T-helper 2 cell treated with Interferon-gamma antibody and Interleukin-4, amounts not matched to agents 5 μg/mL and 100 μg/mL, for 36 hours (primary cell): ENCODE measurements around the gene IL1RL2.

Source experiments
- DNase-seq: peaks from one replicate; pipeline ENCODE4 v3.0.0; 2021; ENCODE audit warnings: low spot score
- H3K27ac Mint-ChIP-seq: one replicate; pipeline ENCODE4 v1.8.0; 2021; ENCODE audit warnings: mild to moderate bottlenecking, mixed read lengths
- H3K27me3 Mint-ChIP-seq: one replicate; pipeline ENCODE4 v1.8.0; 2021; ENCODE audit warnings: low read depth, mixed read lengths
- H3K36me3 Mint-ChIP-seq: one replicate; pipeline ENCODE4 v1.8.0; 2021; ENCODE audit warnings: low read depth, mixed read lengths
- H3K4me1 Mint-ChIP-seq: one replicate; pipeline ENCODE4 v1.8.0; 2021; ENCODE audit warnings: low read depth, mixed read lengths
- H3K4me3 Mint-ChIP-seq: one replicate; pipeline ENCODE4 v1.8.0; 2022; ENCODE audit warnings: mild to moderate bottlenecking, moderate library complexity, mixed read lengths
- H3K9me3 Mint-ChIP-seq: one replicate; pipeline ENCODE4 v1.8.0; 2021; ENCODE audit warnings: mixed read lengths

IL1RL2 gene

GRCh38 chr2:102194609-102195268, 7.9 kb downstream of the IL1RL2 start:
- H3K27me3 Mint-ChIP-seq = peaks cover 25% of the 10 kb centered on the region
- H3K27ac Mint-ChIP-seq = no peak overlapping the region
- H3K4me1 Mint-ChIP-seq = peaks cover 2% of the 10 kb centered on the region
- H3K36me3 Mint-ChIP-seq = no peaks in the 10 kb centered on the region
- no peaks in the 10 kb centered on the region for H3K9me3 Mint-ChIP-seq
- no peak for DNase-seq
- H3K4me3 Mint-ChIP-seq = no peak overlapping the region

- DNase-seq = no peak
- H3K4me1 Mint-ChIP-seq = peaks cover 2% of the 10 kb centered on the region
- H3K36me3 Mint-ChIP-seq = no peaks in the 10 kb centered on the region
- H3K4me3 Mint-ChIP-seq = no peak overlapping the region
- peaks cover 22% of the 10 kb centered on the region for H3K27me3 Mint-ChIP-seq
- no peak overlapping the region for H3K27ac Mint-ChIP-seq
- no peaks in the 10 kb centered on the region for H3K9me3 Mint-ChIP-seq
Measured at GRCh38 chr2:102197389-102198137, 10.7 kb downstream of the IL1RL2 start.

DNA sequence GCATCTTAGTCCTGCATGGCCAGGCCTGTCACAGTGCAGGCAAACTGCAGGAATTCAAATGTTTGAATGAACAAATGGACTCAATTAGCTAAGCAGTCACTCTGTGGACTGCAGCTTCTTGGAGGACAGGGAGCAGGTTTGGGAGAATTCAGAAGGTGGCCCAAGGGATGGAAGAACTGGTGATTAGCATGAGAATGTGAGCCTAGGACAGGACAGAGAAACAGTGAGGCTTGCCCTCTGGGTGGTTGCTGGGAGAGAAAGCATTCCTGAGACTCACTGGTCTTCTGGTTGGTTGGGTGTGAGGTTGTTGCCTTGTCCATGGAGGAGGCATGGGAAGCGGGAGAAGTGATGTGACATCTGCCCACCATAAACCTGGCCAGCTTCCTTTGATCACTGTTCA, 13.7 kb downstream of the IL1RL2 start:
- H3K27me3 Mint-ChIP-seq = peaks cover 19% of the 10 kb centered on the region
- no peaks in the 10 kb centered on the region for H3K9me3 Mint-ChIP-seq
- H3K4me3 Mint-ChIP-seq = no peak overlapping the region
- H3K36me3 Mint-ChIP-seq = no peaks in the 10 kb centered on the region
- no peak overlapping the region for H3K27ac Mint-ChIP-seq
- no peak for DNase-seq
- peaks cover 2% of the 10 kb centered on the region for H3K4me1 Mint-ChIP-seq

DNA sequence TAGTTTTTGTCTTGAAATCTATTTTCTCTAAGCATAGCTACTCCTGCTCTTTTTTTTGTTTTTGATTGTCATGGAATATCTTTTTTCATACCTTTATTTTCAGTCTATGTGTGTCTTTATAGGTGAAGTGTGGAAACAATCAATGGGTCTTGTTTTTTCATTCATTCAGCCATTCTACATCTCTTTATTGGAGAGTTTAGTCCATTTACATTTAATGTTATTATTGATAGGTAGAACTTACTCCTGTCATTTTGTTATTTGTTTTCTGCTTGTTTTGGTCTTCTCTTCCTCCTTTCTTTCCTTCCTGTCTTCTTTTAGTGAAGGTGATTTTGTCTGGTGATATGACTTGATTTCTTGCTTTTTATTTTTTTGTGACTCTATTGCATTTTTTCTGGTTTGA, 17.8 kb downstream of the IL1RL2 start:
- peaks cover 11% of the 10 kb centered on the region for H3K27me3 Mint-ChIP-seq
- H3K36me3 Mint-ChIP-seq = no peaks in the 10 kb centered on the region
- no peaks in the 10 kb centered on the region for H3K4me1 Mint-ChIP-seq
- no peak for DNase-seq
- H3K4me3 Mint-ChIP-seq = no peak overlapping the region
- no peak overlapping the region for H3K27ac Mint-ChIP-seq
- no peaks in the 10 kb centered on the region for H3K9me3 Mint-ChIP-seq

DNA sequence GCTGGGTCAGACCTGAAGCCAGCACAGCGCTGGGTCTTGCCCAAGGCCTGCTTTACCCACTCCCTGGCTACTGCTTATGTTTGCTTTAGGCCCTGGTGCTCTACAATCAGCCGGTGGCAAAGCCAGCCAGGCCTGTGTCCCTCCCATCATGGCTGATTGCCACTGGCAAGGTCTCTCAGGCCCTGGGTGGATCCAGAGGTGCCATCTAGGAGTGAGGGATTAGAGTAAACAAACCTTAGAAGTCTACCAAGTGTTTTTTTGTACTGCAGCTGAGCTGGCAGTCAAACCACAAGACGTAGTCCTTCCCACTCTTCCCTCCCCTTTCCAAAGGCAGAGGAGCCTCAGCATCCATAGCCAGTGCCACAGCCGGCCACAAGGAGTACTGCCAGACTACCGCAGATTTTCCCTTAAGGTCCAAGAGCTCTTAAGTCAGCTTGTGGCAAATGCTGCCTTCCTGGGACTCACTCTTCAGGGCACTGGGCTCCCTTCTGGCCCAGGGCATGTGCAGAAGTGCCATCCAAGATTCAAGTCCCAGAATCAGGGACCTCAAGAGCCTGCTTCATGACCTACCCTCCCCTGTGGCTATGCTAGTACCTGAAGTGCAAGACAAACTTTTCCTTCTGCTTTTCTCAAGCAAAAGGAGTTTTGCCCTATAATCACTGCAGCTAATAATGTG, 20.0 kb downstream of the IL1RL2 start:
- DNase-seq = no peak

GRCh38 chr2:102208774-102209173, 22.0 kb downstream of the IL1RL2 start:
- Mint-ChIP-seq H3K9me3 (no peaks in the 10 kb centered on the region), H3K4me3 (no peak overlapping the region), H3K27ac (no peak overlapping the region), H3K4me1 (no peaks in the 10 kb centered on the region), H3K36me3 (no peaks in the 10 kb centered on the region), H3K27me3 (peaks cover 9% of the 10 kb centered on the region)
- no peak for DNase-seq

More for the DNA sequence above, 20.0 kb downstream of the IL1RL2 start:
- Mint-ChIP-seq H3K27ac (no peak overlapping the region), H3K36me3 (no peaks in the 10 kb centered on the region), H3K9me3 (no peaks in the 10 kb centered on the region), H3K27me3 (peaks cover 11% of the 10 kb centered on the region), H3K4me3 (no peak overlapping the region), H3K4me1 (no peaks in the 10 kb centered on the region)

DNA sequence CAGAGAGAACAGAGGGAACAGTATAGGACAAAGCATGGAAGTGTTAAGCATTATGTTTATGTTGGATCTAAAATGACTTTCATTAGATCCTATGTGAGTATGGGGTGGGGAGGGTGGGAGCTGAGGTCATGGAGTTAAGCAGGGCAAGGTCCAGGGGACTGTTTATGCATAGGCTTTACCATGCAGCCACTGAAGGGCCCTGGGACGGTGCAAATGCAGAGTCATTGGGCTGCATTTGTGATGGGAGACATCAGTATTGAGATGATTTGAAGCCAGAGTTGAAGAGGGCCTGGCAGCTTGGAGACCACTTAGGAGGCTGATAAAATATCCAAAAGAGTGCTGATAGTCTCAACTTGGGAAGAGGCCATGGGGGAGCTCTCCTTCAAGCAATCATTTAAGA, 22.7 kb downstream of the IL1RL2 start:
- H3K36me3 Mint-ChIP-seq = no peaks in the 10 kb centered on the region
- H3K4me3 Mint-ChIP-seq = no peak overlapping the region
- no peaks in the 10 kb centered on the region for H3K9me3 Mint-ChIP-seq
- no peak overlapping the region for H3K27ac Mint-ChIP-seq
- peaks cover 5% of the 10 kb centered on the region for H3K27me3 Mint-ChIP-seq
- DNase-seq = no peak
- no peaks in the 10 kb centered on the region for H3K4me1 Mint-ChIP-seq

DNA sequence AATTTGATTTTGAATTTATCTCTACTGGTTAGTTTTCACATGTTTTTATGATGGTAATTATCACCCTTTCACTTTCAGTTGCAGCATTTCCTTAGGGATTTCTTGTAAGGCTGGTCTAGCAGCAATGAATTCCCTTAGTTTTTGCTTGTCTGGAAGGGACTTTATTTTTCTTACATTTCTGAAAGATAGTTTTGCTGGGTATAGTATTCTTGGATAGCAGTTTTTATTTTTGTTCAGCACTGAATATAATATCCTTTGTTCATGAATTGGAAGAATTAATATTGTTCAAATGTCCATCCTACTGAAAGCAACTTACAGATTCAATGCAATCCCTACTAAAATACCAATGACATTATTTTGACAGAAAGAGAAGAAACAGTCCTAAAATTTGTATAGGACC, 30.2 kb downstream of the IL1RL2 start:
- no peaks in the 10 kb centered on the region for H3K27me3 Mint-ChIP-seq
- no peak overlapping the region for H3K27ac Mint-ChIP-seq
- H3K36me3 Mint-ChIP-seq = peaks cover 15% of the 10 kb centered on the region
- H3K4me1 Mint-ChIP-seq = peaks cover 13% of the 10 kb centered on the region
- no peak for DNase-seq
- no peak overlapping the region for H3K4me3 Mint-ChIP-seq
- H3K9me3 Mint-ChIP-seq = peaks cover 43% of the 10 kb centered on the region

DNA sequence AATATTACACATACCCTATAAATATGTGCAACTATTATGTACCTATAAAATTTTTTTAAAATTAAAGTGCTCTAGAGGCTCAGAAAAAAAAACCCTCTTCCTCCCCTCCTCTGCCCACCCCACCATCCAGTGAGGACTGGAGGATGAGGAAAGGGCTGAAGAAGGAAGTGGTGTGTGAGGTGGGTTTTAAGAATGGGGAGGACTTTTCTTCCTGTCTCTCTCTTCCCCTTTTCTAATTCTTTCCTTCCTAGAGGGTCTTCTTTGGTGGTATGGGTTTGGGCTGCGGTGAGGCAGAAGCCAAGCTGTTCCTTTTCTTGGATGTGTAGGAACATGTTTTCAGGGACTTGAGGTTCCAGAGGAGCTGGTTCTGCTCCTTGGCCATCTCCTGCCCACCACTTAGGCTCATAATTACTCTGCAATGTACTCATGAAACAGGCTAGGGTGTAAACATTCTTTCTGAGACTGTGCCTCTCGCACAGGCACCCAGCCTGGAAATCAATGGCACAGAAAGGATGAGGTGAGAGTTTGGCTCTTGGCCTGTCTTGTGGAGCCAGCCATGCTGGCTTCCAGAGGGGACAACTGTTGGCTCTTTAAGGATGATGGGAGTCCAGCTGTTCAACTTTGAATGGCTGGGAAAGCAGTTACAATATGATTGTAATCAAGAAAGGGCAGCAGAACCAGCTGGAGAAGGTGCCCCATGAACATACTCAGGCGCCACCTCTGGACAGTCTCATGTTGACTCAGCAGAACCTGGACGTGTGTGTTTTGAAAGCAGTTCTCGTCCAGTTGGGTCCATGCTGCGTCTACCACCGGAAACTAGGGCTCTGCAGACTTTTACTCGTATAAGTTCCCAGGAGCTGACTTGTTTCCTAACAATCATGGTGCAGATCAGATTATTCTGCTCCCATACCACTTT, 38.3 kb downstream of the IL1RL2 start:
- Mint-ChIP-seq H3K36me3 (no peaks in the 10 kb centered on the region), H3K27ac (no peak overlapping the region), H3K4me1 (peaks cover 33% of the 10 kb centered on the region), H3K4me3 (no peak overlapping the region), H3K27me3 (no peaks in the 10 kb centered on the region), H3K9me3 (peaks cover 4% of the 10 kb centered on the region)
- DNase-seq = no peak

DNA sequence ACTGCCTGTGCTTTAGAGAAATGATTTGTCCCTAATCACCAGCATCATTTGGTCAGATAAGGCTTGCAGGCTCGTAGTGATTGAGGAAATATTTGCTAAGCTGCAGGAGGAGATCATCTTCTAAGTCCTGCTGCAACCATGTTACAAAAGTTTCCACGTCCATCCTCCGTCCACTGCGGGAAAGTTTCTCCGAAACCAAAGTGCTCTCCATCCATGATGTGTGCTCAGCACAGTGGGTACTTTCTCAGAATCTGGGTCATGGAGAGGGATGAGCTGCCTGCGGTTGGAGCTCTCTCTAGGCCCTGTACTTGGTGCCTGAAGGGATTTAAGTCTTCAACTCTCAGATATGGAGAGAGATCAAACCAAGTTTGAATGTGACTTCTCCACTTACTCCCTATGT, 39.3 kb downstream of the IL1RL2 start:
- no peaks in the 10 kb centered on the region for H3K36me3 Mint-ChIP-seq
- DNase-seq = no peak
- H3K9me3 Mint-ChIP-seq = peaks cover 4% of the 10 kb centered on the region
- H3K27me3 Mint-ChIP-seq = no peaks in the 10 kb centered on the region
- H3K27ac Mint-ChIP-seq = peak overlapping the region; percentile 78
- H3K4me1 Mint-ChIP-seq = peaks cover 33% of the 10 kb centered on the region
- H3K4me3 Mint-ChIP-seq = no peak overlapping the region

DNA sequence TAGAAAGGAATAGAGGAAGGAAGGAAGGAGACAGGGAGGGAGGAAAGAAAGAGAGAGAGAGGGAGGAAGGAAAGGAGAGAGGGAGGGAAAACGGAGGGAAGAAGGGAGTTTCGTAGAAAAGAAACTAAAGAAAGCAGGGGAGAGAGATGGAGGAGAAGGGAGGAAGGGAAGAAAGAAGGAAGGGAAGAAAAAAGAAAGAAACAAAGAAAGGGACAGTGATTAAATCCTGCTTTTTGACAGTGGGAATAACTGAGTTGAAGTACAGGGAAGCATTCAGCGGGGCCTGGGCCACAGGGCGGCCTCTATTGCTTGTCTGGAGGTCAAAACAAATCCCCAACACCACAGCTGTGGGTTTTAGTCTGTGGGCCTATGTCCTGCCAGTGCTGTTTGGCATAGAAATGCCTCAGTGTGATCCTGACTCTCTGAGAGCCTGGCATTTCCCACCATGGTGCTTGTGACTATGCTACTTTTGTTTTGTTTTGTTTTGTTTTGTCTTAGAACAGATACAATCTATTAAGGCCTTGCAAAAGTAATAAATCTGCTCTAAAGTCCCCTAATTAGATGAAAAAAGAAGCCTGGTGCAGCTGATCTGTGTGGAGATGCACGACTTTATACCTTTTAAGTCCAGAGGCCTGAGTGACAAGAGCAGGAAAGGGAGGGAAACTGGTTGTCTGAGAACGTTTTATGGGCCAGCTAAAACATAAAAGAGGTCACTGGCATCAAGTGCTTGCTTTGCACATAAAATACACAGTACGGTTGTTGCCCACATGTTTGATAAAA, 40.0 kb downstream of the IL1RL2 start:
- Mint-ChIP-seq H3K27me3 (no peaks in the 10 kb centered on the region), H3K4me3 (no peak overlapping the region), H3K27ac (peak overlapping the region; percentile 87), H3K36me3 (no peaks in the 10 kb centered on the region), H3K9me3 (peaks cover 4% of the 10 kb centered on the region), H3K4me1 (peaks cover 33% of the 10 kb centered on the region)
- DNase-seq = no peak

DNA sequence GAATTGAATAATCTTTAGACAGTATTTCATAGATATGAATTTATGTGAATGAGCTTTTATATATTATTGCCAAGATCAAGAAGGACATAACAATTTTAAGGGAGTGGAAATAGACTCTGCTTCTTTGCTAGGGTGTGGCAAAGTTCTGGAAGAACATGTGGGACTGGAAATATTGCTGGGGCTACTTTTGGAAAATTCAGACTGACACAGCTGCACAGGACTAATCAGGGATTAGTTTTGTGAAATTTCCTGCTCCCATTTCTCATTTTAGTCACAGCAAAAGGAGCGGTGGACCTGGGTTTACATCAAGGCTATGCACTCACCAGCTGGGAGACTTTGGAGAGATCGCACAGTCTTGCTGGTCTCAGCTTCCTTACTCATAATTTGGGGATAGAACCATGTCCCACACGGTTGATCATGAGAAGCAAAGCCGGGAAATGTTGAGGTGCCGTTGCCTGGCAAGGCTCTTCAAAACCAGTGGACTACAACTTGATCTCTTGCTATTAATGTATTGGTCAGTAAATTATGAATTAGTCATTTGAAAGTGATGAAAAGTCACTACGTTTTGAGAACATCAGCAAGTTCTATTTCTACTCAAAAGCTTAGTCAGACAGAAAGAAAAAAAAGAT, 42.4 kb downstream of the IL1RL2 start:
- no peak for DNase-seq
- Mint-ChIP-seq H3K4me1 (peaks cover 37% of the 10 kb centered on the region), H3K27ac (no peak overlapping the region), H3K4me3 (no peak overlapping the region), H3K27me3 (no peaks in the 10 kb centered on the region), H3K9me3 (peaks cover 2% of the 10 kb centered on the region), H3K36me3 (no peaks in the 10 kb centered on the region)
